GM18907 (cell line): ENCODE data around the gene LDB2.
"Not testable (repeated sequence)": the region's sequence is repeated elsewhere in the genome, so short reads cannot be mapped to it uniquely, and the experiment has no call there.

Experiments used
- ATAC-seq: cut with Tn5 transposase; IDR thresholded peaks from one replicate; pipeline ENCODE4 v1.9.1; 2021; ENCODE audit warnings: mild to moderate bottlenecking, moderate library complexity; ENCODE audit not compliant: unreplicated experiment

LDB2 gene

GRCh38 chr4:16897991-16898827 is at the start of gene LDB2:
TSS of gene LDB2 (minus strand) at chr4:16898645.
- ATAC-seq, result no peak

- ATAC-seq, result no peak
These were observed 44.0 kb upstream of the LDB2 start for GRCh38 chr4:16942491-16942890.

- no peak for ATAC-seq
These were observed 40.7 kb upstream of the LDB2 start for GRCh38 chr4:16939178-16939577.

GRCh38 chr4:16938512-16939040 is 40.1 kb upstream of the LDB2 start:
- no peak for ATAC-seq

- no peak for ATAC-seq
These were observed 33.2 kb upstream of the LDB2 start for GRCh38 chr4:16931339-16932305.

GRCh38 chr4:16926214-16926613 is 27.8 kb upstream of the LDB2 start:
- ATAC-seq, result no peak

GRCh38 chr4:16918716-16919115 is 20.3 kb upstream of the LDB2 start:
- not testable (repeated sequence) for ATAC-seq

- ATAC-seq, result peak; percentile 99
These were observed 18.4 kb upstream of the LDB2 start for GRCh38 chr4:16916719-16917337.

- ATAC-seq, result no peak
These were observed 17.6 kb upstream of the LDB2 start for GRCh38 chr4:16916031-16916430.

GRCh38 chr4:16914208-16914607 is 15.8 kb upstream of the LDB2 start:
- no peak for ATAC-seq

GRCh38 chr4:16912896-16913295 is 14.5 kb upstream of the LDB2 start:
- ATAC-seq, result no peak

GRCh38 chr4:16909281-16909680 is 10.8 kb upstream of the LDB2 start:
- no peak for ATAC-seq

- no peak for ATAC-seq
These were observed 10.1 kb upstream of the LDB2 start for GRCh38 chr4:16908377-16909021.

GRCh38 chr4:16900325-16900724 is 1.9 kb upstream of the LDB2 start:
- no peak for ATAC-seq

GRCh38 chr4:16896881-16897750 is 1.3 kb downstream of the LDB2 start:
- no peak for ATAC-seq

- no peak for ATAC-seq
These were observed 4.0 kb downstream of the LDB2 start for GRCh38 chr4:16894406-16894805.

- no peak for ATAC-seq
These were observed 5.2 kb downstream of the LDB2 start for GRCh38 chr4:16893141-16893651.

- no peak for ATAC-seq
These were observed 7.8 kb downstream of the LDB2 start for GRCh38 chr4:16890651-16891050.

- no peak for ATAC-seq
These were observed 8.5 kb downstream of the LDB2 start for GRCh38 chr4:16889945-16890344.
